HepG2 (cell line): ENCODE data around the gene STK10. TPM values are rescaled to one million over a fixed set of nuclear protein-coding genes. Genes with fewer than 3 reads are reported as not detected.
A peak's percentile ranks its signal among the peaks of the same experiment; 100 is the strongest.

Experiments used
- ATAC-seq: fragments of 200-7000 bp; cut with Tn5 transposase; 3 replicates; pipeline ENCODE4 v1.9.1; 2020; ENCODE audit warnings: mild to moderate bottlenecking, moderate library complexity
- BruUV-seq: library from RNA; stranded (reverse); fragments of 400-500 nt; replicated peaks from 2 replicates; lab custom pipeline; 2021; lab: Mats Ljungman, UMichigan
- CTCF ChIA-PET: fragments of 300-600 bp; formaldehyde crosslinking; extraction: SDS; loops from one replicate; lab custom pipeline; 2021; ENCODE audit warnings: low total read pairs, inconsistent platforms, low intra/inter-chr PET ratio; lab: Yijun Ruan, JAX
- POLR2A ChIA-PET: fragments of 350-600 bp; sonication (Branson Sonifier 250); formaldehyde crosslinking; loops from one replicate; lab custom pipeline; 2020; ENCODE audit warnings: antibody characterized with exemption, inconsistent platforms; lab: Yijun Ruan, JAX
- DNase-seq: peaks from one replicate; pipeline ENCODE4 v3.0.0-alpha.2; 2015; ENCODE audit warnings: low spot score
- FAIRE-seq: peaks from 3 replicates; lab custom pipeline; 2011; peaks lifted over from hg19 to GRCh38; lab: Jason Lieb, UNC
- H2AFZ ChIP-seq: one replicate; pipeline ENCODE4 v1.6.1; 2011; ENCODE audit warnings: low read length, inconsistent platforms
- H3K27ac ChIP-seq: fragments of 300-600 bp; 3 replicates; pipeline ENCODE4 v1.8.0; 2011; ENCODE audit warnings: mixed run types, mild to moderate bottlenecking, mixed read lengths, low read length, inconsistent platforms; ENCODE audit not compliant: insufficient read depth; ENCODE audit errors: extremely low read length
- H3K27me3 ChIP-seq, 2 experiments: fragments of 200-600 bp in 1 of 2; 2 replicates in 1 of 2; 3 replicates in 1 of 2; pipeline versions ENCODE4 v1.6.0 to v1.8.0; 2011; ENCODE audit warnings: low read length in 2 of 2, mild to moderate bottlenecking in 2 of 2, moderate library complexity in 2 of 2, inconsistent platforms in 1 of 2; ENCODE audit not compliant: insufficient read depth in 2 of 2, control insufficient read depth in 1 of 2
- H3K36me3 ChIP-seq, 2 experiments: fragments of 200-600 bp in 1 of 2; replicated peaks in 1 of 2; 2 replicates in 1 of 2; 3 replicates in 1 of 2; pipeline versions ENCODE4 v1.5.1 to v1.8.0; 2011; ENCODE audit warnings: low read length in 2 of 2, inconsistent platforms in 1 of 2; ENCODE audit not compliant: insufficient read depth in 2 of 2, control insufficient read depth in 1 of 2
- H3K4me1 ChIP-seq: 2 replicates; pipeline ENCODE4 v1.5.1; 2012; ENCODE audit warnings: low read length, inconsistent platforms; ENCODE audit not compliant: insufficient read depth
- H3K4me2 ChIP-seq: 2 replicates; pipeline ENCODE4 v1.6.0; 2011; ENCODE audit warnings: low read depth, low read length, inconsistent platforms
- H3K4me3 ChIP-seq, 3 experiments: fragments of 200-600 bp in 1 of 3; sonication (generic), shearing (Covaris generic) in 1 of 3; replicated peaks in 1 of 3; 2 replicates each; pipeline ENCODE4 v1.5.1; 2011 to 2016; ENCODE audit warnings: low read length in 3 of 3, inconsistent platforms in 2 of 3, low read depth in 2 of 3, mild to moderate bottlenecking in 2 of 3, control low read depth in 1 of 3, mixed read lengths in 1 of 3; ENCODE audit not compliant: insufficient read depth in 1 of 3
- H3K79me2 ChIP-seq: one replicate; pipeline ENCODE4 v1.6.1; 2011; ENCODE audit warnings: low read length, inconsistent platforms; ENCODE audit not compliant: insufficient read depth
- H3K9ac ChIP-seq: 2 replicates; pipeline ENCODE4 v1.6.0; 2011; ENCODE audit warnings: mild to moderate bottlenecking, low read depth, low read length, inconsistent platforms; ENCODE audit not compliant: insufficient read depth
- H3K9me3 ChIP-seq: 2 replicates; pipeline ENCODE4 v1.5.1; 2012; ENCODE audit warnings: mild to moderate bottlenecking, low read length
- H4K20me1 ChIP-seq: 2 replicates; pipeline ENCODE4 v1.6.0; 2011; ENCODE audit warnings: inconsistent platforms, mild to moderate bottlenecking, low read length, moderate library complexity; ENCODE audit not compliant: insufficient read depth
- ATF5 ChIP-seq: sonication (generic); formaldehyde crosslinking; IDR thresholded peaks from 2 replicates; pipeline ENCODE4 v1.4.0; 2020; ENCODE audit warnings: mild to moderate bottlenecking, low read depth, missing genetic modification reagents
- E2F5 ChIP-seq: sonication (generic); formaldehyde crosslinking; conservative IDR thresholded peaks from 2 replicates; pipeline ENCODE4 v1.4.0; 2020; ENCODE audit warnings: missing genetic modification reagents
- KLF6 ChIP-seq: IDR thresholded peaks from 2 replicates; pipeline ENCODE4 v1.8.0; 2016; ENCODE audit warnings: missing biosample characterization, missing genetic modification reagents
- MEIS2 ChIP-seq: sonication (generic); formaldehyde crosslinking; IDR thresholded peaks from 2 replicates; pipeline ENCODE4 v1.9.0; 2021; ENCODE audit warnings: mild to moderate bottlenecking, missing genetic modification reagents
- MYNN ChIP-seq: sonication (generic); formaldehyde crosslinking; IDR thresholded peaks from 2 replicates; pipeline ENCODE4 v1.4.0; 2020; ENCODE audit warnings: mild to moderate bottlenecking, low read depth, missing genetic modification reagents
- NFE2 ChIP-seq: sonication (generic); formaldehyde crosslinking; IDR thresholded peaks from 2 replicates; pipeline ENCODE4 v1.4.0; 2020; ENCODE audit warnings: missing genetic modification reagents
- SRY ChIP-seq: sonication (generic); formaldehyde crosslinking; IDR thresholded peaks from 2 replicates; pipeline ENCODE4 v1.8.0; 2022; ENCODE audit warnings: mild to moderate bottlenecking, missing genetic modification reagents
- TBX3 ChIP-seq: fragments of 450-650 bp; IDR thresholded peaks from 2 replicates; pipeline ENCODE4 v1.6.1; 2017; ENCODE audit warnings: antibody characterized with exemption, mild to moderate bottlenecking, inconsistent platforms, borderline replicate concordance
- TIGD3 ChIP-seq: sonication (generic); formaldehyde crosslinking; IDR thresholded peaks from 2 replicates; pipeline ENCODE4 v1.5.1; 2020; ENCODE audit warnings: mild to moderate bottlenecking, missing genetic modification reagents, borderline replicate concordance
- ZNF234 ChIP-seq: sonication (generic); formaldehyde crosslinking; conservative IDR thresholded peaks from 2 replicates; pipeline ENCODE4 v1.5.1; 2020; ENCODE audit warnings: mild to moderate bottlenecking, missing genetic modification reagents
- ZNF331 ChIP-seq: sonication (generic); formaldehyde crosslinking; IDR thresholded peaks from 2 replicates; pipeline ENCODE4 v1.4.0; 2020; ENCODE audit warnings: missing genetic modification reagents
- ZNF441 ChIP-seq: sonication (generic); formaldehyde crosslinking; IDR thresholded peaks from 2 replicates; pipeline ENCODE4 v1.7.0; 2021; ENCODE audit warnings: missing genetic modification reagents, borderline replicate concordance
- WGBS: methylation state at CpG from one replicate; pipeline ENCODE4 v1.1.6; 2017; ENCODE audit warnings: low lambda C conversion rate; 5-methylcytosine and 5-hydroxymethylcytosine counted together
- in situ Hi-C: cut with HindIII; loops from 2 replicates; pipeline ENCODE4 v1.10.0; 2017; ENCODE audit warnings: low pct_unique_long_range_greater_than_20kb; ENCODE audit not compliant: extremely low pct_ligation_motif_present
- intact Hi-C: fragments of 100-400 bp; cut with micrococcal nuclease; formaldehyde crosslinking; loops from one replicate; pipeline ENCODE4 v1.10.0; 2022; ENCODE audit not compliant: unreplicated experiment
- polyA plus RNA-seq, 8 experiments: library from polyadenylated mRNA; depleted of rRNA in 3 of 8; stranded (reverse) in 7 of 8; unstranded in 1 of 8; fragments of >200 nt; fragmentation: Illumina TruSeq in 4 of 8; extraction: Trizol in 4 of 8; gene quantifications; 2 replicates each; pipeline versions ENCODE4 v1.2.1 to v1.2.3, GENCODE V29; 2011 to 2016; ENCODE audit warnings: low read depth in 4 of 8, missing spikeins in 1 of 8, mixed read lengths in 1 of 8; ENCODE audit not compliant: insufficient read depth in 1 of 8
- total RNA-seq, 5 experiments: library from RNA; depleted of rRNA; stranded (reverse); fragments of >200 nt; fragmentation: Illumina TruSeq; extraction: Trizol; gene quantifications; 2 replicates each; pipeline ENCODE4 v1.2.3, GENCODE V29; 2016; ENCODE audit warnings: low read depth in 1 of 5
- TF ChIP-seq, protein P1 (sequence below): sonication (generic); formaldehyde crosslinking; IDR thresholded peaks from 2 replicates; pipeline ENCODE4 v1.5.0; 2020; ENCODE audit warnings: missing genetic modification reagents
- TF ChIP-seq, protein P2 (sequence below): sonication (generic); formaldehyde crosslinking; IDR thresholded peaks from 2 replicates; pipeline ENCODE4 v1.4.0; 2020; ENCODE audit warnings: missing genetic modification reagents

Gene STK10
- total and polyA plus RNA-seq, 2 of the 13 experiments (the other 11 are each of a cell fraction or from before 2014, with no cell fraction given), result 7.0 to 7.2 TPM

- TF ChIP-seq MEIS2 (CRISPR knock-in tag), result no peak
- TF ChIP-seq ZNF234 (CRISPR knock-in tag), result no peak
- TF ChIP-seq SRY, result no peak
- TF ChIP-seq ZNF331 (CRISPR knock-in tag), result no peak
- H3K9ac ChIP-seq, result no peak overlapping the region
- H3K4me2 ChIP-seq, result peak overlapping the region; percentile 73
- DNase-seq (no peak), FAIRE-seq (no peak), ATAC-seq (peak; percentile 23)
- H2AFZ ChIP-seq, result no peak overlapping the region
- H3K4me1 ChIP-seq, result peaks cover 14% of the 10 kb centered on the region
- intact Hi-C loops (no loop called here), in situ Hi-C loops (no loop called here)
- H3K79me2 ChIP-seq, result no peaks in the 10 kb centered on the region
- H3K27ac ChIP-seq, result no peak overlapping the region
- no TSS peak for BruUV-seq
- peak overlapping the region in 1 of 3 experiments; percentile 57; a peak in 3 of 6 replicates for H3K4me3 ChIP-seq
- ChIA-PET POLR2A (no interaction called here), CTCF (no interaction called here)
- 79% methylated on average over 6 of the region's 10 CpGs for WGBS
- no peaks in the 10 kb centered on the region for H3K9me3 ChIP-seq
- H4K20me1 ChIP-seq, result no peaks in the 10 kb centered on the region
- no peaks in the 10 kb centered on the region; a peak in 1 of 5 replicates for H3K36me3 ChIP-seq
- no peaks in the 10 kb centered on the region for H3K27me3 ChIP-seq
These were observed 102.3 kb downstream of the STK10 start for GRCh38 chr5:172085738-172086137.

GRCh38 chr5:172082180-172082579 is 105.8 kb downstream of the STK10 start:
- H2AFZ ChIP-seq, result no peak overlapping the region
- ChIA-PET POLR2A (no interaction called here), CTCF (no interaction called here)
- H3K27ac ChIP-seq, result no peak overlapping the region
- H3K27me3 ChIP-seq, result no peaks in the 10 kb centered on the region
- intact Hi-C loops, result no loop called here
- no peak for ATAC-seq
- DNase-seq, result no peak
- no TSS peak for BruUV-seq
- H3K4me1 ChIP-seq, result peaks cover 14% of the 10 kb centered on the region
- H3K9me3 ChIP-seq, result no peaks in the 10 kb centered on the region
- in situ Hi-C loops, result no loop called here
- no peak for FAIRE-seq
- no peak overlapping the region for H3K4me3 ChIP-seq
- H3K9ac ChIP-seq, result no peak overlapping the region
- H3K4me2 ChIP-seq, result no peak overlapping the region
- H3K36me3 ChIP-seq, result no peaks in the 10 kb centered on the region; a peak in 1 of 5 replicates
- TF ChIP-seq ZNF441 (no peak), MYNN (no peak), ATF5 (CRISPR knock-in tag) (no peak), NFE2 (CRISPR knock-in tag) (no peak), TBX3 (no peak), TIGD3 (CRISPR knock-in tag) (no peak), E2F5 (CRISPR knock-in tag) (no peak), KLF6 (CRISPR knock-in tag) (no peak)
- TF ChIP-seq, protein P1, sequence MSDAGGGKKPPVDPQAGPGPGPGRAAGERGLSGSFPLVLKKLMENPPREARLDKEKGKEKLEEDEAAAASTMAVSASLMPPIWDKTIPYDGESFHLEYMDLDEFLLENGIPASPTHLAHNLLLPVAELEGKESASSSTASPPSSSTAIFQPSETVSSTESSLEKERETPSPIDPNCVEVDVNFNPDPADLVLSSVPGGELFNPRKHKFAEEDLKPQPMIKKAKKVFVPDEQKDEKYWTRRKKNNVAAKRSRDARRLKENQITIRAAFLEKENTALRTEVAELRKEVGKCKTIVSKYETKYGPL (CRISPR knock-in tag), result no peak
- TF ChIP-seq, protein P2, sequence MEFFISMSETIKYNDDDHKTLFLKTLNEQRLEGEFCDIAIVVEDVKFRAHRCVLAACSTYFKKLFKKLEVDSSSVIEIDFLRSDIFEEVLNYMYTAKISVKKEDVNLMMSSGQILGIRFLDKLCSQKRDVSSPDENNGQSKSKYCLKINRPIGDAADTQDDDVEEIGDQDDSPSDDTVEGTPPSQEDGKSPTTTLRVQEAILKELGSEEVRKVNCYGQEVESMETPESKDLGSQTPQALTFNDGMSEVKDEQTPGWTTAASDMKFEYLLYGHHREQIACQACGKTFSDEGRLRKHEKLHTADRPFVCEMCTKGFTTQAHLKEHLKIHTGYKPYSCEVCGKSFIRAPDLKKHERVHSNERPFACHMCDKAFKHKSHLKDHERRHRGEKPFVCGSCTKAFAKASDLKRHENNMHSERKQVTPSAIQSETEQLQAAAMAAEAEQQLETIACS (CRISPR knock-in tag), result no peak
- WGBS, result 95% methylated on average over 14 of the region's 14 CpGs
- H4K20me1 ChIP-seq, result no peaks in the 10 kb centered on the region
- no peaks in the 10 kb centered on the region for H3K79me2 ChIP-seq
